Measurements from ENCODE around the gene NHLRC4.

NHLRC4 gene

DNA sequence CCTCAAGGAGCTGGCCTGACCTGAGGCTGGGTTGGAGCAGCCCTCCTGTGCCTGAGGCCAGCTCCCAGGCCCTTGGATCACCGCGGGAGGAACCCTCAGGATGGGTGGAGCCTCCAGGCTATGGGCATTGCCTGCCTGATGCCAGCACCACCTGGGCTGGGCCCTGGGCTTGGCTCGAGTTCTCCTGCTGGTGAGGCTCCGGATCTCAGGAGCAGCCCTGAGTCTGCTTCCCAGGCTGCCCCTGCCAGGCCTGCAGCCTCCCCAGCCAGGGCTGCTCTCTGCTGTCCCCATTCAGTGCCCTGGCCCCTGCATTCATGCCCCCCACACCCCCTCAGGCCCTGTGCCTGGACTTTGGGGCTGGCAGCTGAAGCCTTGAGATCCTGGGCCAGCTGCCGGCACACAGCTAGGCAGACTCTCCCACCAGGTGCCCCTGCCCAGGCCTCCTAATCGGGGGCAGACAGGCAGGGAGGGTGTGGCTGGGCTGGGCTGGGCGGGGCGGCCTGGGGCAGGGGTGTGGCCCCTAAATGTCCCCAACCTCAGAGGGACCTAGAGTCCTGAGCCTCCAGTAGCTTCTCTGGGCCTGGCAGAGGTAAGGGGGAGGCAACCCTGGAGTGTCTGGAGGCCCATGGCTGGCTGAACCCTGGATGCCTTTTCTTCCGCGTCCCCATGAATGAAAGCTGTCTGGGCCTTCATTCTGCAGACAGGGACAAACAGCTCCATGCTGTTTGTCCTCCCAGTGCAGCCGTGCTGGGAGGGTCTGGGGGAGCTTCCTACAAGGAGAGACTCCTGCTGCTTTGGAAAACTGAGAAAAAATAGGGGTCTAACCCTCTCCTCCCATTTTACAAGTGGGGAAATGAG, 1.8 kb downstream of the NHLRC4 start:
- Histone ChIP-seq H3K9me3 (ENCODE audit: severe bottlenecking) (no peaks in the 10 kb centered on the region), H3K4me3 (ENCODE audit: severe bottlenecking) (peak overlapping the region; percentile 98), H3K27ac (ENCODE audit: poor library complexity, severe bottlenecking) (peak overlapping the region; percentile 49), H3K27me3 (ENCODE audit: insufficient read depth, poor library complexity, severe bottlenecking) (no peaks in the 10 kb centered on the region), H3K36me3 (ENCODE audit: low read depth) (no peaks in the 10 kb centered on the region), H3K4me1 (ENCODE audit: insufficient read depth, poor library complexity, severe bottlenecking) (peaks cover 11% of the 10 kb centered on the region)
- ATAC-seq (ENCODE audit: low read depth), result peak; percentile 37
- no peak for DNase-seq (ENCODE audit: low spot score)
- TF ChIP-seq CTCF (IDR thresholded peaks at IDR 0.05; ENCODE audit: poor library complexity, severe bottlenecking), result no peak

GRCh38 chr16:569445-570254, 2.8 kb downstream of the NHLRC4 start, which contains the start of gene PIGQ:
Gene PIGQ (plus strand): TSS chr16:569968. CDS start chr16:574075, 4,107 bp downstream.
- DNase-seq (ENCODE audit: low spot score), result no peak
- peak within 1 kb of the TSS; percentile 98 for H3K4me3 ChIP-seq (ENCODE audit: severe bottlenecking)
- H3K9me3 ChIP-seq (ENCODE audit: severe bottlenecking), result no peaks in the 10 kb centered on the region
- peak; percentile 60 for ATAC-seq (ENCODE audit: low read depth)
- no peak for TF ChIP-seq CTCF (IDR thresholded peaks at IDR 0.05; ENCODE audit: poor library complexity, severe bottlenecking)
- H3K27me3 ChIP-seq (ENCODE audit: insufficient read depth, poor library complexity, severe bottlenecking), result no peaks in the 10 kb centered on the region
- H3K27ac ChIP-seq (ENCODE audit: poor library complexity, severe bottlenecking), result peak within 1 kb of the TSS; percentile 49
- H3K4me1 ChIP-seq (ENCODE audit: insufficient read depth, poor library complexity, severe bottlenecking), result peaks cover 11% of the 10 kb centered on the region
- peaks cover 6% of the 10 kb centered on the region; the same call in 1 of the 2 replicates for H3K36me3 ChIP-seq (ENCODE audit: low read depth)

GRCh38 chr16:572865-573650, 6.3 kb downstream of the NHLRC4 start:
- TF ChIP-seq CTCF (IDR thresholded peaks at IDR 0.05; ENCODE audit: poor library complexity, severe bottlenecking), result no peak
- H3K27ac ChIP-seq (ENCODE audit: poor library complexity, severe bottlenecking), result no peak overlapping the region
- H3K36me3 ChIP-seq (ENCODE audit: low read depth), result peaks cover 7% of the 10 kb centered on the region; the same call in 1 of the 2 replicates
- no peak overlapping the region for H3K4me3 ChIP-seq (ENCODE audit: severe bottlenecking)
- DNase-seq (ENCODE audit: low spot score), result no peak
- H3K9me3 ChIP-seq (ENCODE audit: severe bottlenecking), result no peaks in the 10 kb centered on the region
- peaks cover 6% of the 10 kb centered on the region for H3K4me1 ChIP-seq (ENCODE audit: insufficient read depth, poor library complexity, severe bottlenecking)
- H3K27me3 ChIP-seq (ENCODE audit: insufficient read depth, poor library complexity, severe bottlenecking), result no peaks in the 10 kb centered on the region
- no peak for ATAC-seq (ENCODE audit: low read depth)

GRCh38 chr16:574021-574760, 7.4 kb downstream of the NHLRC4 start:
- H3K9me3 ChIP-seq (ENCODE audit: severe bottlenecking), result no peaks in the 10 kb centered on the region
- peaks cover 2% of the 10 kb centered on the region for H3K4me1 ChIP-seq (ENCODE audit: insufficient read depth, poor library complexity, severe bottlenecking)
- H3K27ac ChIP-seq (ENCODE audit: poor library complexity, severe bottlenecking), result no peak overlapping the region
- ATAC-seq (ENCODE audit: low read depth) (no peak), DNase-seq (ENCODE audit: low spot score) (no peak)
- H3K4me3 ChIP-seq (ENCODE audit: severe bottlenecking), result no peak overlapping the region
- peaks cover 7% of the 10 kb centered on the region; the same call in 1 of the 2 replicates for H3K36me3 ChIP-seq (ENCODE audit: low read depth)
- no peaks in the 10 kb centered on the region for H3K27me3 ChIP-seq (ENCODE audit: insufficient read depth, poor library complexity, severe bottlenecking)
- no peak for TF ChIP-seq CTCF (IDR thresholded peaks at IDR 0.05; ENCODE audit: poor library complexity, severe bottlenecking)
